ENCODE measurements around the gene B3GALT5.

DNA sequence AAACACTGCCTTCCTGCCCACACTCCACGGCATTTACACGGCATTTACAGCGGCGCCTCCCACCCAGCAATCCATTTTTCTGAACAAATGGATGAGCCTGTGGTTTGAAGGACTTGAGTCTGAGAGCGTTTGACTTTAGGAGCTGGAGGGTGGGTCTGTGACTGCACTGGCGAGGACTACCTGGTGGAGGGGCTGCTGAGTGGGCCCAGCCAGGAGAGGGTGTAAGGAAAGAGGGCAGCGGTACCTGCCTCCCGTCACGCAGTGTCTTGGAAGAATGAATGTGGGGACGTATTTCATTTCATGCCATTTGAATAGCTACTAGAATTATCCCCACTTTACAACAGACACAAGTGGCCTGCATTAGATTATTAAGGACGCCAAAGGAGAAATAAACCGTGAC lies 62.9 kb downstream of the B3GALT5 start:
- TF ChIP-seq, protein P1, sequence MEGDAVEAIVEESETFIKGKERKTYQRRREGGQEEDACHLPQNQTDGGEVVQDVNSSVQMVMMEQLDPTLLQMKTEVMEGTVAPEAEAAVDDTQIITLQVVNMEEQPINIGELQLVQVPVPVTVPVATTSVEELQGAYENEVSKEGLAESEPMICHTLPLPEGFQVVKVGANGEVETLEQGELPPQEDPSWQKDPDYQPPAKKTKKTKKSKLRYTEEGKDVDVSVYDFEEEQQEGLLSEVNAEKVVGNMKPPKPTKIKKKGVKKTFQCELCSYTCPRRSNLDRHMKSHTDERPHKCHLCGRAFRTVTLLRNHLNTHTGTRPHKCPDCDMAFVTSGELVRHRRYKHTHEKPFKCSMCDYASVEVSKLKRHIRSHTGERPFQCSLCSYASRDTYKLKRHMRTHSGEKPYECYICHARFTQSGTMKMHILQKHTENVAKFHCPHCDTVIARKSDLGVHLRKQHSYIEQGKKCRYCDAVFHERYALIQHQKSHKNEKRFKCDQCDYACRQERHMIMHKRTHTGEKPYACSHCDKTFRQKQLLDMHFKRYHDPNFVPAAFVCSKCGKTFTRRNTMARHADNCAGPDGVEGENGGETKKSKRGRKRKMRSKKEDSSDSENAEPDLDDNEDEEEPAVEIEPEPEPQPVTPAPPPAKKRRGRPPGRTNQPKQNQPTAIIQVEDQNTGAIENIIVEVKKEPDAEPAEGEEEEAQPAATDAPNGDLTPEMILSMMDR (IDR thresholded peaks at IDR 0.05) = no peak
- no peak for TF ChIP-seq POLR2A (IDR thresholded peaks at IDR 0.05)
